Measurements from ENCODE around the gene TSHZ3.

The TSHZ3 gene

DNA sequence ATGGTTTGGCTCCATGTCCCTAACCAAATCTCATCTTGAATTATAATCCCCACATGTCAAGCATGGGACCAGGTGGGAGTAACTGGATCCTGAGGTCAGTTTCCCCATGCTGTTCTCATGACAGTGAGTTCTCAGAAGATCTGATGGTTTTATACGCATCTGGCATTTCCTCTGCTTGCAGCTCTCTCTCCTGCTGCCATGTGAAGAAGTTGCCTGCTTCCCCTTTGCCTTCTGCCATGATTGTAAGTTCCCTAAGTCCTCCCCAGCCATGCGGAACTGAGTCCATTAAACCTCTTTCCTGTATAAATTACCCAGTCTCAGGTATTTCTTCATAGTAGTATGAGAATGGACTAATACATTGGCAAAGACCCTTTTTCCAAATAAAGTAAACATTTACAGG, 96.8 kb downstream of the TSHZ3 start:
- TF ChIP-seq EZH2phosphoT487 (IDR thresholded peaks at IDR 0.05; ENCODE audit: borderline replicate concordance): no peak
- TF ChIP-seq, protein P1, sequence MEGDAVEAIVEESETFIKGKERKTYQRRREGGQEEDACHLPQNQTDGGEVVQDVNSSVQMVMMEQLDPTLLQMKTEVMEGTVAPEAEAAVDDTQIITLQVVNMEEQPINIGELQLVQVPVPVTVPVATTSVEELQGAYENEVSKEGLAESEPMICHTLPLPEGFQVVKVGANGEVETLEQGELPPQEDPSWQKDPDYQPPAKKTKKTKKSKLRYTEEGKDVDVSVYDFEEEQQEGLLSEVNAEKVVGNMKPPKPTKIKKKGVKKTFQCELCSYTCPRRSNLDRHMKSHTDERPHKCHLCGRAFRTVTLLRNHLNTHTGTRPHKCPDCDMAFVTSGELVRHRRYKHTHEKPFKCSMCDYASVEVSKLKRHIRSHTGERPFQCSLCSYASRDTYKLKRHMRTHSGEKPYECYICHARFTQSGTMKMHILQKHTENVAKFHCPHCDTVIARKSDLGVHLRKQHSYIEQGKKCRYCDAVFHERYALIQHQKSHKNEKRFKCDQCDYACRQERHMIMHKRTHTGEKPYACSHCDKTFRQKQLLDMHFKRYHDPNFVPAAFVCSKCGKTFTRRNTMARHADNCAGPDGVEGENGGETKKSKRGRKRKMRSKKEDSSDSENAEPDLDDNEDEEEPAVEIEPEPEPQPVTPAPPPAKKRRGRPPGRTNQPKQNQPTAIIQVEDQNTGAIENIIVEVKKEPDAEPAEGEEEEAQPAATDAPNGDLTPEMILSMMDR (conservative IDR thresholded peaks at IDR 0.05; ENCODE audit: low read length): no peak
- Histone ChIP-seq H3K9me3 (ENCODE audit: insufficient read depth, low read depth, low read length) (no peaks in the 10 kb centered on the region), H3F3A (ENCODE audit: low read depth) (no peaks in the 10 kb centered on the region), H3K4me3 (ENCODE audit: low read length, poor library complexity, severe bottlenecking) (no peak overlapping the region), H3K79me2 (ENCODE audit: insufficient read depth, low read length) (no peaks in the 10 kb centered on the region), H4K20me1 (ENCODE audit: insufficient read depth, low read length, poor library complexity, severe bottlenecking) (no peaks in the 10 kb centered on the region), H3K9ac (ENCODE audit: low read depth, low read length, poor library complexity, severe bottlenecking) (no peak overlapping the region), H3K36me3 (ENCODE audit: insufficient read depth, low read length) (no peaks in the 10 kb centered on the region), H3K4me1 (ENCODE audit: insufficient read depth, low read length, poor library complexity, severe bottlenecking) (no peaks in the 10 kb centered on the region), H3K4me2 (ENCODE audit: low read depth, low read length, poor library complexity, severe bottlenecking) (no peak overlapping the region), H3K27me3 (ENCODE audit: insufficient read depth, low read length, poor library complexity, severe bottlenecking) (no peaks in the 10 kb centered on the region), H3K9me2 (replicated peaks; ENCODE audit: low read depth, low read length) (no peaks in the 10 kb centered on the region), H2AFZ (ENCODE audit: low read length) (no peak overlapping the region)

DNA sequence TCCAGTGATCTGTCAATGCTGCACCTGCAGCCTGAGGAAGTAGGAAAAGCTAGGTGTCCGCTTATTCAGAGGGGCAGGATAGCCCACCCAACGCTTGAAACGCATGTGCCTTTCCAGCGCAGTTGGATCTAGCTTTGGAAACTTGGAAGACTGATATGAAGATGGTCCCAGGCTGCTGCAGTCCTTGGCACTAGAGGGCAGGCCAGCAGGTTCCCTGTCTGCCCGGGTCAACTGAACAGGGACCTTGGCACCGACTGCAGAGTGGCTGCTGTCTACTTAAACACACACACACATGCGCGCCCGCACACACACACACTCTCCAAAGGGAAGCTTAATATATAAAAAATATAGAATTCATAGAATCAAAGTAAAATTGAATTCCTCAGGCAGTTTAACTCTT, 100.0 kb downstream of the TSHZ3 start:
- TF ChIP-seq, protein P1 (conservative IDR thresholded peaks at IDR 0.05; ENCODE audit: low read length): no peak
- Histone ChIP-seq H4K20me1 (ENCODE audit: insufficient read depth, low read length, poor library complexity, severe bottlenecking) (no peaks in the 10 kb centered on the region), H3K36me3 (ENCODE audit: insufficient read depth, low read length) (no peaks in the 10 kb centered on the region), H3K4me1 (ENCODE audit: insufficient read depth, low read length, poor library complexity, severe bottlenecking) (no peaks in the 10 kb centered on the region), H3K9me3 (ENCODE audit: insufficient read depth, low read depth, low read length) (no peaks in the 10 kb centered on the region), H3K9me2 (replicated peaks; ENCODE audit: low read depth, low read length) (no peaks in the 10 kb centered on the region), H3F3A (ENCODE audit: low read depth) (no peaks in the 10 kb centered on the region), H3K9ac (ENCODE audit: low read depth, low read length, poor library complexity, severe bottlenecking) (no peak overlapping the region), H3K79me2 (ENCODE audit: insufficient read depth, low read length) (no peaks in the 10 kb centered on the region), H3K27me3 (ENCODE audit: insufficient read depth, low read length, poor library complexity, severe bottlenecking) (no peaks in the 10 kb centered on the region), H2AFZ (ENCODE audit: low read length) (no peak overlapping the region), H3K4me3 (ENCODE audit: low read length, poor library complexity, severe bottlenecking) (no peak overlapping the region), H3K4me2 (ENCODE audit: low read depth, low read length, poor library complexity, severe bottlenecking) (no peak overlapping the region)

DNA sequence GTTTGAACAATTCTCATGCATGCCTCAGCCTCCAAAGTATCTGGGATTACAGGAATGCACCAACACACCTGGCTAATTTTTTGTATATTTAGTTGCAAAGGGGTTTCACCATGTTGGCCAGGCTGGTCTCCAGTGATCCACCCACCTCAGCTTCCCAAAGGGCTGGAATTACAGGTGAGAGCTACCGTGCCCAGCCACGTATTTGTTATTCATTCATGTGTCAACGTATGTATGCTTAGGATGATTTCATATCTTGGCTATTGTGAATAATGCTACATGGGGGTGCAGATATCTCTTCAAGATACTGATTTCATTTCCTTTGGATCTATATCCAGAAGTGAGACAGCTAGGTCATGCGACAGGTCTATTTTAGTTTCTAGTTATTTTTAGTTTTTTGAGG, 113.4 kb downstream of the TSHZ3 start:
- H3K9me3 ChIP-seq (ENCODE audit: insufficient read depth, low read depth, low read length): no peaks in the 10 kb centered on the region
- no peaks in the 10 kb centered on the region for H3K27me3 ChIP-seq (ENCODE audit: insufficient read depth, low read length, poor library complexity, severe bottlenecking)
- TF ChIP-seq EZH2phosphoT487 (IDR thresholded peaks at IDR 0.05; ENCODE audit: borderline replicate concordance): no peak
- TF ChIP-seq, protein P1 (conservative IDR thresholded peaks at IDR 0.05; ENCODE audit: low read length): no peak
- H3K9me2 ChIP-seq (replicated peaks; ENCODE audit: low read depth, low read length): no peaks in the 10 kb centered on the region
- no peak overlapping the region for H2AFZ ChIP-seq (ENCODE audit: low read length)
- H3F3A ChIP-seq (ENCODE audit: low read depth): no peaks in the 10 kb centered on the region
- H3K79me2 ChIP-seq (ENCODE audit: insufficient read depth, low read length): no peaks in the 10 kb centered on the region
- no peak overlapping the region for H3K4me3 ChIP-seq (ENCODE audit: low read length, poor library complexity, severe bottlenecking)
- H3K4me2 ChIP-seq (ENCODE audit: low read depth, low read length, poor library complexity, severe bottlenecking): no peak overlapping the region
- H3K9ac ChIP-seq (ENCODE audit: low read depth, low read length, poor library complexity, severe bottlenecking): no peak overlapping the region
- H3K4me1 ChIP-seq (ENCODE audit: insufficient read depth, low read length, poor library complexity, severe bottlenecking): no peaks in the 10 kb centered on the region
- H3K36me3 ChIP-seq (ENCODE audit: insufficient read depth, low read length): no peaks in the 10 kb centered on the region
- no peaks in the 10 kb centered on the region for H4K20me1 ChIP-seq (ENCODE audit: insufficient read depth, low read length, poor library complexity, severe bottlenecking)

All from Loucy (cell line).